Measurements from ENCODE around the gene KIAA1191. TPM values are rescaled to one million over a fixed set of nuclear protein-coding genes. Genes with fewer than 3 reads are reported as not detected.

Gene KIAA1191
- total and polyA plus RNA-seq, 2 of the 4 experiments (the other 2 are of a cell fraction): 114 to 124 TPM

- peak overlapping the region; percentile 5 for H3K18ac ChIP-seq (ENCODE audit: low read depth, low read length)
- peak overlapping the region; percentile 86 for H2AK9ac ChIP-seq (replicated peaks; ENCODE audit: low read depth, low read length, poor library complexity)
- CTCF ChIA-PET: interaction anchor here (0.6 kb wide), 1 partner anchor 71 kb away, joined by 6 read pairs; no protein-coding TSS in a partner anchor
- ATAC-seq (ENCODE audit: low read depth): no peak
- H3K9ac ChIP-seq (ENCODE audit: low read depth, low read length): peak overlapping the region; percentile 68
- H3K9me1 ChIP-seq (ENCODE audit: insufficient read depth, low read length): peaks cover 4% of the 10 kb centered on the region
- H3K4me2 ChIP-seq (ENCODE audit: low read depth, low read length): peak overlapping the region; percentile 87
- peak overlapping the region; percentile 95 for H2AFZ ChIP-seq (replicated peaks; ENCODE audit: low read length, poor library complexity)
- H3K14ac ChIP-seq (replicated peaks; ENCODE audit: low read depth, low read length): peak overlapping the region; percentile 81
- peak overlapping the region; percentile 60; the same call in 1 of the 3 replicates for H2BK15ac ChIP-seq (ENCODE audit: low read depth, low read length)
- DNase-seq: no peak
- H2BK20ac ChIP-seq (ENCODE audit: low read depth, low read length): peak overlapping the region; percentile 47; the same call in 1 of the 2 replicates
- H4K20me1 ChIP-seq (ENCODE audit: insufficient read depth, low read length): peaks cover under 1% of the 10 kb centered on the region; the same call in 1 of the 2 replicates
- H3K4me1 ChIP-seq (ENCODE audit: control insufficient read depth, insufficient read depth, low read length): peaks cover 7% of the 10 kb centered on the region
- TF ChIP-seq USF2 (IDR thresholded peaks at IDR 0.05; ENCODE audit: low read depth, low read length): no peak
- TF ChIP-seq MAFK (IDR thresholded peaks at IDR 0.05; ENCODE audit: low read depth, low read length): no peak
- no peak for TF ChIP-seq RCOR1 (IDR thresholded peaks at IDR 0.05; ENCODE audit: insufficient replicate concordance, low read length)
- TF ChIP-seq BHLHE40 (IDR thresholded peaks at IDR 0.05; ENCODE audit: low read depth, low read length): no peak
- TF ChIP-seq RFX5 (IDR thresholded peaks at IDR 0.05; ENCODE audit: low read depth, low read length): no peak
- TF ChIP-seq ELK1 (IDR thresholded peaks at IDR 0.05; ENCODE audit: borderline replicate concordance, low read depth, low read length): no peak
- no peak for TF ChIP-seq NFE2L2 (IDR thresholded peaks at IDR 0.05; ENCODE audit: low read depth, low read length)
- TF ChIP-seq RAD21 (IDR thresholded peaks at IDR 0.05; ENCODE audit: low read length): no peak
- peaks cover 15 to 23% of the 10 kb centered on the region in 2 experiments for H3K79me1 ChIP-seq (ENCODE audit: low read depth in 1 of 2, low read length in 2 of 2)
- peak overlapping the region; percentile 90 for H3K4ac ChIP-seq (ENCODE audit: low read depth, low read length)
- dilution Hi-C loops (cut with HindIII; ENCODE audit: low sequenced_read_pairs, unreplicated experiment): no loop called here
- H3K27me3 ChIP-seq (ENCODE audit: control insufficient read depth, insufficient read depth, low read length): no peaks in the 10 kb centered on the region
- WGBS, 2 experiments (ENCODE audit: extremely low coverage in 2 of 2, insufficient read length in 1 of 2): 52% methylated on average over 8 of the region's 28 CpGs; no CpG with 5 or more reads in 1 of the 2 experiments
- peak overlapping the region; percentile 27 for H2AK5ac ChIP-seq (ENCODE audit: low read depth, low read length)
- H3K9me3 ChIP-seq (ENCODE audit: control insufficient read depth, insufficient read depth, low read length): no peaks in the 10 kb centered on the region
- peak overlapping the region; percentile 45; the same call in 1 of the 2 replicates for H3K23ac ChIP-seq (ENCODE audit: low read depth, low read length)
- peaks cover 11% of the 10 kb centered on the region for H3K36me3 ChIP-seq (ENCODE audit: control insufficient read depth, insufficient read depth, low read length)
- peak overlapping the region; percentile 76; the same call in 1 of the 2 replicates for H4K91ac ChIP-seq (ENCODE audit: insufficient read depth, low read depth, low read length)
- BruUV-seq (replicated peaks): no TSS peak
- in situ Hi-C loops (cut with MboI; ENCODE audit: low sequenced_read_pairs): no loop called here
- H3K27ac ChIP-seq (ENCODE audit: insufficient read depth, low read length): peak overlapping the region; percentile 36
- H3K4me3 ChIP-seq (ENCODE audit: insufficient read depth, low read depth, low read length): peak overlapping the region; percentile 58
- POLR2A ChIA-PET (ENCODE audit: unreplicated experiment): no interaction called here
- peak overlapping the region; percentile 25 for H2BK120ac ChIP-seq (ENCODE audit: low read depth, low read length)
- intact Hi-C loops (cut with micrococcal nuclease): loop anchor here (5.0 kb wide), 2 partner anchors 213 to 638 kb away; no protein-coding TSS in a partner anchor
- H2BK5ac ChIP-seq (ENCODE audit: low read depth, low read length, poor library complexity, severe bottlenecking): peak overlapping the region; percentile 31
- peak overlapping the region; percentile 95 to 100 for H4K8ac ChIP-seq (ENCODE audit: low read depth in 2 of 2, low read length in 2 of 2)
- H3K56ac ChIP-seq (ENCODE audit: extremely low read depth, insufficient read depth, low read length): no peak overlapping the region
- H4K5ac ChIP-seq (ENCODE audit: low read depth, low read length): peak overlapping the region; percentile 96
Measured at GRCh38 chr5:176364765-176365350, 3.3 kb upstream of the KIAA1191 start.

Measured in IMR-90 (cell line).